GM12892 (cell line): ENCODE data around the gene ZMAT5.

Source experiments
- DNase-seq: peaks from one replicate; pipeline ENCODE4 v3.0.0; 2011; ENCODE audit not compliant: insufficient read length
- FAIRE-seq: peaks from 2 replicates; lab custom pipeline; 2011; peaks lifted over from hg19 to GRCh38; lab: Jason Lieb, UNC
- POLR2A ChIP-seq: IDR thresholded peaks from 2 replicates; pipeline ENCODE4 v1.6.1; 2011; ENCODE audit warnings: low read depth, low read length, control low read depth
- POLR2AphosphoS5 ChIP-seq: IDR thresholded peaks from 2 replicates; pipeline ENCODE4 v1.6.1; 2011; ENCODE audit warnings: low read depth, low read length, control low read depth
- TAF1 ChIP-seq: IDR thresholded peaks from 2 replicates; pipeline ENCODE4 v1.6.1; 2011; ENCODE audit warnings: low read depth, mild to moderate bottlenecking, control low read depth, low read length, borderline replicate concordance

Gene ZMAT5

GRCh38 chr22:29750029-29750428 is 16.8 kb downstream of the ZMAT5 start:
- no peak for FAIRE-seq
- no peak for DNase-seq
- no peak for TF ChIP-seq POLR2AphosphoS5
- no peak for TF ChIP-seq POLR2A
- TF ChIP-seq TAF1: no peak

- DNase-seq: no peak
- no peak for TF ChIP-seq TAF1
- no peak for TF ChIP-seq POLR2A
- TF ChIP-seq POLR2AphosphoS5: no peak
- no peak for FAIRE-seq
Observed at GRCh38 chr22:29748248-29748893, 18.4 kb downstream of the ZMAT5 start.

GRCh38 chr22:29747832-29748231 is 19.0 kb downstream of the ZMAT5 start:
- no peak for TF ChIP-seq TAF1
- TF ChIP-seq POLR2A: no peak
- no peak for TF ChIP-seq POLR2AphosphoS5
- FAIRE-seq (no peak), DNase-seq (no peak)

GRCh38 chr22:29744902-29745301 is 21.9 kb downstream of the ZMAT5 start:
- TF ChIP-seq TAF1: no peak
- TF ChIP-seq POLR2AphosphoS5: no peak
- no peak for TF ChIP-seq POLR2A
- no peak for FAIRE-seq
- DNase-seq: no peak

GRCh38 chr22:29742326-29742725 is 24.5 kb downstream of the ZMAT5 start:
- TF ChIP-seq POLR2AphosphoS5: no peak
- no peak for TF ChIP-seq TAF1
- TF ChIP-seq POLR2A: no peak
- no peak for DNase-seq
- FAIRE-seq: no peak

- no peak for FAIRE-seq
- no peak for DNase-seq
- no peak for TF ChIP-seq TAF1
Observed at GRCh38 chr22:29741926-29742325, 24.9 kb downstream of the ZMAT5 start.

GRCh38 chr22:29740216-29740615 is 26.6 kb downstream of the ZMAT5 start:
- TF ChIP-seq POLR2A (no peak), TAF1 (no peak), POLR2AphosphoS5 (no peak)
- no peak for FAIRE-seq

GRCh38 chr22:29739346-29739875 is 27.4 kb downstream of the ZMAT5 start:
- no peak for TF ChIP-seq POLR2AphosphoS5
- TF ChIP-seq TAF1: no peak
- TF ChIP-seq POLR2A: no peak
- DNase-seq (no peak), FAIRE-seq (no peak)

More at GRCh38 chr22:29740216-29740615, 26.6 kb downstream of the ZMAT5 start:
- no peak for DNase-seq

GRCh38 chr22:29738118-29738815 is 28.5 kb downstream of the ZMAT5 start:
- FAIRE-seq (no peak), DNase-seq (no peak)

GRCh38 chr22:29737251-29738117 is 29.3 kb downstream of the ZMAT5 start:
- DNase-seq (no peak), FAIRE-seq (no peak)
- no peak for TF ChIP-seq POLR2A
- TF ChIP-seq POLR2AphosphoS5: no peak
- no peak for TF ChIP-seq TAF1

More at GRCh38 chr22:29738118-29738815, 28.5 kb downstream of the ZMAT5 start:
- TF ChIP-seq TAF1 (no peak), POLR2A (no peak), POLR2AphosphoS5 (no peak)

GRCh38 chr22:29735416-29735815 is 31.4 kb downstream of the ZMAT5 start:
- FAIRE-seq: no peak
- TF ChIP-seq TAF1: no peak
- TF ChIP-seq POLR2AphosphoS5: no peak
- TF ChIP-seq POLR2A: no peak
- no peak for DNase-seq
